ENCODE data around the gene ATAT1.

ATAT1 gene

DNA sequence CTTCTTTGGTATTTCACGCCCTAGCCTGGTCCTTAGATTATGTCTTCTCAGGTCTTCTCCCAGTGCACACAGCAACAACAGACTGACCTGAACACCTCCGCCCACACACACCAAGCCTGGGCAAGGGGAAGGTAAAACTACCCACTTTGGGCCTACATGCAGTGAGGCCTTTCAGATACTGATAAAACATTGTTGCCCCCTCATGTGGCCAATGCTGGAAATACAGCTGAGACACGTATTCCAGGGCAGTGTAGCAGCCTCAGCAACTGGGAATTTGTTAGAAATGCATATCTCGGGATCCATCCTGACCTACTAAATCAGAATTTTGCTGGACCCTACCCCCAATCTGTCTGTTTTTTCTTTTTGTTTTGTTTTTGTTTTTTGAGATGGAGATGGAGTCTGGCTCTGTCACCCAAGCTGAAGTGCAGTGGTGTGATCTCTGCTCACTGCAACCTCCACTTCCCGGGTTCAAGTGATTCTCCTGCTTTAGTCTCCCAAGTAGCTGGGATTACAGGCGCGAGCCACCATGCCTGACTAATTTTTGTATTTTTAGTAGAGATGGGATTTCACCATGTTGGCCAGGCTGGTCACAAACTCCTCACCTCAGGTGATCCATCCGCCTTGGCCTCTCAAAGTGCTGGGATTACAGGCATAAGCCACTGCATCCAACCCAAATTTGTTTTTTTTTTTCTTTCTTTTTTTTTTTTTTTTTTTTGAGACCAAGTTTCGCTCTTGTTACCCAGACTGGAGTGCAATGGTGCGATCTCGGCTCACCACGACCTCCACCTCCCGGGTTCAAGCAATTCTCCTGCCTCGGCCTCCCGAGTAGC, 29.1 kb upstream of the ATAT1 start:
- peak; percentile 59 for TF ChIP-seq RAD21 (IDR thresholded peaks at IDR 0.05; ENCODE audit: low read depth)
- peak; percentile 70 for TF ChIP-seq EGR1 (IDR thresholded peaks at IDR 0.05)

DNA sequence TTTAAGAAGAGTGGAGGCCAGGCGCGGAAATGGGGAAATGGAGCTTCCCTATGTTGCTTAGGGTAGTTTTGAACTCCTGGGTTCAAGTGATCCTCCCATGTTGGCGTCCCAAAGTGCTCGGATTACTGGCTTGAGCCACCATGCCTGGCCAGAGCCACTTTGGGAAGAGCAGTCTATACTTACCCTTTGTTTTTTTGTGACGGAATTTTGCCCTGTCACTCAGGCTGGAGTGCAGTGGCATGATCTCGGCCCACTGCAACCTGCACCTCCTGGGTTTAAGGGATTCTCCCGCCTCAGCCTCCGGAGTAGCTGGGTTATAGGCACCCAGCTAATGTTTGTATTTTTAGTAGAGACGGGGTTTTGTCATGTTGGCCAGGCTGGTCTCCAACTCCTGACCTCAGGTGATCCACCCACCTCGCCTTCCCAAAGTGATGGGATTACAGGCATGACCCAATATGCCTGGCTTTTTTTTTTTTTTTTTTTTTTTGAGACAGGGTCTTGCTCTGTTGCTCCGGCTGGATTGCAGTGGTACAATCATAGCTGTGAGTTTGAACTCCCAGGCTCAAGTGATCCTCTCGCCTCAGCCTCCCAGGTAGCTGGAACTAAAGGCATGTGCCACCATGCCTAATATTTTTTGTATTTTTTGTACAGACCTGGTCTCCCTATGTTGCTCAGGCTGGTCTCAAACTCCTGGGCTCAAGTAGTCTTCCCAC, 27.6 kb upstream of the ATAT1 start:
- TF ChIP-seq, protein P1, sequence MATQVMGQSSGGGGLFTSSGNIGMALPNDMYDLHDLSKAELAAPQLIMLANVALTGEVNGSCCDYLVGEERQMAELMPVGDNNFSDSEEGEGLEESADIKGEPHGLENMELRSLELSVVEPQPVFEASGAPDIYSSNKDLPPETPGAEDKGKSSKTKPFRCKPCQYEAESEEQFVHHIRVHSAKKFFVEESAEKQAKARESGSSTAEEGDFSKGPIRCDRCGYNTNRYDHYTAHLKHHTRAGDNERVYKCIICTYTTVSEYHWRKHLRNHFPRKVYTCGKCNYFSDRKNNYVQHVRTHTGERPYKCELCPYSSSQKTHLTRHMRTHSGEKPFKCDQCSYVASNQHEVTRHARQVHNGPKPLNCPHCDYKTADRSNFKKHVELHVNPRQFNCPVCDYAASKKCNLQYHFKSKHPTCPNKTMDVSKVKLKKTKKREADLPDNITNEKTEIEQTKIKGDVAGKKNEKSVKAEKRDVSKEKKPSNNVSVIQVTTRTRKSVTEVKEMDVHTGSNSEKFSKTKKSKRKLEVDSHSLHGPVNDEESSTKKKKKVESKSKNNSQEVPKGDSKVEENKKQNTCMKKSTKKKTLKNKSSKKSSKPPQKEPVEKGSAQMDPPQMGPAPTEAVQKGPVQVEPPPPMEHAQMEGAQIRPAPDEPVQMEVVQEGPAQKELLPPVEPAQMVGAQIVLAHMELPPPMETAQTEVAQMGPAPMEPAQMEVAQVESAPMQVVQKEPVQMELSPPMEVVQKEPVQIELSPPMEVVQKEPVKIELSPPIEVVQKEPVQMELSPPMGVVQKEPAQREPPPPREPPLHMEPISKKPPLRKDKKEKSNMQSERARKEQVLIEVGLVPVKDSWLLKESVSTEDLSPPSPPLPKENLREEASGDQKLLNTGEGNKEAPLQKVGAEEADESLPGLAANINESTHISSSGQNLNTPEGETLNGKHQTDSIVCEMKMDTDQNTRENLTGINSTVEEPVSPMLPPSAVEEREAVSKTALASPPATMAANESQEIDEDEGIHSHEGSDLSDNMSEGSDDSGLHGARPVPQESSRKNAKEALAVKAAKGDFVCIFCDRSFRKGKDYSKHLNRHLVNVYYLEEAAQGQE (IDR thresholded peaks at IDR 0.05; ENCODE audit: low read depth) = no peak
- no peak for TF ChIP-seq CEBPB (IDR thresholded peaks at IDR 0.05)
- TF ChIP-seq TCF12 (IDR thresholded peaks at IDR 0.05; ENCODE audit: low read depth) = no peak
- no peak for TF ChIP-seq ZBTB7A (IDR thresholded peaks at IDR 0.05; ENCODE audit: low read depth)
- TF ChIP-seq, protein P2, sequence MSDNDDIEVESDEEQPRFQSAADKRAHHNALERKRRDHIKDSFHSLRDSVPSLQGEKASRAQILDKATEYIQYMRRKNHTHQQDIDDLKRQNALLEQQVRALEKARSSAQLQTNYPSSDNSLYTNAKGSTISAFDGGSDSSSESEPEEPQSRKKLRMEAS (IDR thresholded peaks at IDR 0.05) = no peak
- TF ChIP-seq EP300 (IDR thresholded peaks at IDR 0.05; ENCODE audit: borderline replicate concordance) = no peak
- TF ChIP-seq FOXM1 (IDR thresholded peaks at IDR 0.05; ENCODE audit: borderline replicate concordance, low read depth) = no peak
- TF ChIP-seq NFIC (IDR thresholded peaks at IDR 0.05) = no peak
- TF ChIP-seq, protein P3, sequence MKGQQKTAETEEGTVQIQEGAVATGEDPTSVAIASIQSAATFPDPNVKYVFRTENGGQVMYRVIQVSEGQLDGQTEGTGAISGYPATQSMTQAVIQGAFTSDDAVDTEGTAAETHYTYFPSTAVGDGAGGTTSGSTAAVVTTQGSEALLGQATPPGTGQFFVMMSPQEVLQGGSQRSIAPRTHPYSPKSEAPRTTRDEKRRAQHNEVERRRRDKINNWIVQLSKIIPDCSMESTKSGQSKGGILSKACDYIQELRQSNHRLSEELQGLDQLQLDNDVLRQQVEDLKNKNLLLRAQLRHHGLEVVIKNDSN (IDR thresholded peaks at IDR 0.05) = no peak
- TF ChIP-seq TEAD4 (IDR thresholded peaks at IDR 0.05) = no peak
- no peak for TF ChIP-seq TAF1 (IDR thresholded peaks at IDR 0.05; ENCODE audit: low read depth)

DNA sequence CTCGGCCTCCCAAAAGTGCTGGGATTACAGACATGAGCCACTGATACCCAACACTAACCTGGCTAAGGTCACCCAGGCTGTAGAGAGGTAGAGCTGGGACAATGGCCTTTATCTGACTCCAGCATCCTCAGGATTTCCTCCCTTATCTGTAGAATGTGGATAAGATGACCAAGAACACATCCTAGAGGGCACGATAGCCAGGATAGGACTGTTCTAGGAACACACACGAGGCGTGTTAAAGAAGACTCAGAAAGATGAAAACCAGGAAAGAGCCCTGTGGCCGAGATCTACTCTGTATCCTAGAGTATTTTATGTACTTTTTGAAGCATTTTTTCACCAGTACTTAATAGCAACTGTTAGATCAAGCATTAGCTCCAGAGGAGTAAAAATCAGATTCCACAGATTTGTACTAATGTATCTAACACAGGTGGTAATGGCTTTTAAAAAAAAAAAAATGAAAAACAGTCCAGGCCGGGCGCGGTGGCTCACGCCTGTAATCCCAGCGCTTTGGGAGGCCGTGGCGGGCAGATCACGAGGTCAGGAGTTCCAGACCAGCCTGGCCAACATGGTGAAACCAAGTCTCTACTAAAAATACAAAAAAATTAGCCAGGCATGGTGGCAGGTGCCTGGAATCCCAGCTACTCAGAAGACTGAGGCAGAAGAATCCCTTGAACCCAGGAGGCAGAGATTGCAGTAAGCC, 26.9 kb upstream of the ATAT1 start:
- TF ChIP-seq CEBPB (IDR thresholded peaks at IDR 0.05) (no peak), TAF1 (IDR thresholded peaks at IDR 0.05; ENCODE audit: low read depth) (no peak), FOXM1 (IDR thresholded peaks at IDR 0.05; ENCODE audit: borderline replicate concordance, low read depth) (no peak), TEAD4 (IDR thresholded peaks at IDR 0.05) (no peak), CREB1 (IDR thresholded peaks at IDR 0.05; ENCODE audit: low read depth) (no peak), TCF12 (IDR thresholded peaks at IDR 0.05; ENCODE audit: low read depth) (no peak), RAD21 (IDR thresholded peaks at IDR 0.05; ENCODE audit: low read depth) (no peak), ZBTB7A (IDR thresholded peaks at IDR 0.05; ENCODE audit: low read depth) (no peak), NFIC (IDR thresholded peaks at IDR 0.05) (no peak), EGR1 (IDR thresholded peaks at IDR 0.05) (no peak), YY1 (IDR thresholded peaks at IDR 0.05; ENCODE audit: low read depth) (no peak), EP300 (IDR thresholded peaks at IDR 0.05; ENCODE audit: borderline replicate concordance) (no peak)
- TF ChIP-seq, protein P1 (IDR thresholded peaks at IDR 0.05; ENCODE audit: low read depth) = no peak
- TF ChIP-seq, protein P3 (IDR thresholded peaks at IDR 0.05) = no peak
- TF ChIP-seq, protein P2 (IDR thresholded peaks at IDR 0.05) = no peak

DNA sequence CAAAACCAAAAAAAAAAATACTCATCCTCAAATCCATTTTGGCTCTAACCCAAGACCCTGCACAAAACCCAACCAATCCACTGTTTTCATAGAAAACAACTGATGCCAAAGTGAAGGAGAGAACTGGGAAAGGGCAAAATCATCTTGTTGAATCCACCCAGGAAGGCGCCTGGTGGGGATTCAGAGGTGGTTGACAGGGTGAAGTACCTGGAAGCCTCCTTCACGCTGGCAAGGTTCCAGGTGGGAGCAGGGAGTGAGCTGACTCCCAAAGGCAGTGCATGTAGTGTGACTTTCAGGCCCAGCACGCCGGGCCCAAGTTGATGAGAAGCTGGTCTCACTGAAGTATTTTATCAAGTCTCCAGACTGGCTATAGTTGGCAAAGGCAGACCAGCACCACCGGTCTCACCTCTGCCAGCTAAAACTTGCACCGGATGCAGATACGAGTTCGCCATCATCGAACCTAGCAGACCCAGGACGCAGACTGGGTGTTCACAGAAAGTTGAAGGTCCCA, 26.2 kb upstream of the ATAT1 start:
- no peak for TF ChIP-seq TCF12 (IDR thresholded peaks at IDR 0.05; ENCODE audit: low read depth)
- peak; percentile 47; the same call in 1 of the 2 replicates for TF ChIP-seq NFIC (IDR thresholded peaks at IDR 0.05)
- no peak for TF ChIP-seq TAF1 (IDR thresholded peaks at IDR 0.05; ENCODE audit: low read depth)
- no peak for TF ChIP-seq ZBTB7A (IDR thresholded peaks at IDR 0.05; ENCODE audit: low read depth)
- no peak for TF ChIP-seq TEAD4 (IDR thresholded peaks at IDR 0.05)
- no peak for TF ChIP-seq YY1 (IDR thresholded peaks at IDR 0.05; ENCODE audit: low read depth)
- TF ChIP-seq CEBPB (IDR thresholded peaks at IDR 0.05) = no peak
- no peak for TF ChIP-seq FOXM1 (IDR thresholded peaks at IDR 0.05; ENCODE audit: borderline replicate concordance, low read depth)

DNA sequence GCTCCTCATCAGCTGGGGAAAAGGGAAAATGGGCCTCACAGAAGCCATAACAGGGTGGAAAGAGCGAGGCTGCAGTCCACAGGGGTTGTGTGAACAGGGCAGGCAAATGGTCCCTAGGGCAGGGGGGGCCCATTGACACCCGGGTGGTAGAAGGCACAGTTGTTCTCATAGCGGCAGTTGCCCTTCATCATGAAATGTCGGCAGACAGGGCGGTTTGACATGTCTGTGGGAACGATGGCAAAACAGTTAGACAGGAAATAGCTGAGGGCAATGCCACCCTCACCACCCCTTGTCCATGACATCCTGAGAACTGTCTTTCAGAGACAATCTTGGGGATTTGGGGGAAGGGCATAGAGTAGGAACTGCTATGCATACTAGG, 25.2 kb upstream of the ATAT1 start:
- TF ChIP-seq, protein P2 (IDR thresholded peaks at IDR 0.05) = no peak
- TF ChIP-seq TEAD4 (IDR thresholded peaks at IDR 0.05) = no peak
- TF ChIP-seq EGR1 (IDR thresholded peaks at IDR 0.05) = no peak
- no peak for TF ChIP-seq RAD21 (IDR thresholded peaks at IDR 0.05; ENCODE audit: low read depth)
- TF ChIP-seq, protein P3 (IDR thresholded peaks at IDR 0.05) = no peak
- no peak for TF ChIP-seq YY1 (IDR thresholded peaks at IDR 0.05; ENCODE audit: low read depth)
- TF ChIP-seq, protein P1 (IDR thresholded peaks at IDR 0.05; ENCODE audit: low read depth) = no peak
- TF ChIP-seq NFIC (IDR thresholded peaks at IDR 0.05) = no peak
- no peak for TF ChIP-seq EP300 (IDR thresholded peaks at IDR 0.05; ENCODE audit: borderline replicate concordance)
- no peak for TF ChIP-seq FOXM1 (IDR thresholded peaks at IDR 0.05; ENCODE audit: borderline replicate concordance, low read depth)
- TF ChIP-seq TAF1 (IDR thresholded peaks at IDR 0.05; ENCODE audit: low read depth) = no peak
- no peak for TF ChIP-seq CREB1 (IDR thresholded peaks at IDR 0.05; ENCODE audit: low read depth)
- TF ChIP-seq CEBPB (IDR thresholded peaks at IDR 0.05) = no peak
- TF ChIP-seq ZBTB7A (IDR thresholded peaks at IDR 0.05; ENCODE audit: low read depth) = no peak
- TF ChIP-seq TCF12 (IDR thresholded peaks at IDR 0.05; ENCODE audit: low read depth) = no peak
